OCI-LY7 (cell line): ENCODE data around the gene CLIC4.

ENCODE experiments used
- CTCF ChIP-seq: fragments of 200-600 bp; sonication (generic); conservative IDR thresholded peaks from 2 replicates; pipeline ENCODE4 v1.5.1; 2014; ENCODE audit warnings: mild to moderate bottlenecking, antibody characterized with exemption, low read length, moderate library complexity, mixed read lengths
- EZH2phosphoT487 ChIP-seq: fragments of 200-600 bp; sonication (generic); IDR thresholded peaks from 2 replicates; pipeline ENCODE4 v1.6.1; 2018; ENCODE audit warnings: low read depth, borderline replicate concordance, mild to moderate bottlenecking, mixed run types, antibody characterized with exemption, low read length, moderate library complexity, mixed read lengths

GRCh38 chr1:24872061-24872850 is 127.0 kb downstream of the CLIC4 start:
- TF ChIP-seq CTCF = no peak
- no peak for TF ChIP-seq EZH2phosphoT487
